GM10266 (cell line): ENCODE results near the gene ING5.
A peak's percentile ranks its signal among the peaks of the same experiment; 100 is the strongest.

ENCODE experiments used
- DNase-seq: peaks from one replicate; pipeline ENCODE4 v3.0.0; 2012; ENCODE audit errors: extremely low spot score
- TF ChIP-seq, protein P1 (sequence below): IDR thresholded peaks from 2 replicates; pipeline ENCODE4 v1.5.1; 2012; ENCODE audit warnings: mild to moderate bottlenecking, low read depth; ENCODE audit not compliant: control insufficient read depth, insufficient read depth; ENCODE audit errors: missing control alignments

The ING5 gene

DNA sequence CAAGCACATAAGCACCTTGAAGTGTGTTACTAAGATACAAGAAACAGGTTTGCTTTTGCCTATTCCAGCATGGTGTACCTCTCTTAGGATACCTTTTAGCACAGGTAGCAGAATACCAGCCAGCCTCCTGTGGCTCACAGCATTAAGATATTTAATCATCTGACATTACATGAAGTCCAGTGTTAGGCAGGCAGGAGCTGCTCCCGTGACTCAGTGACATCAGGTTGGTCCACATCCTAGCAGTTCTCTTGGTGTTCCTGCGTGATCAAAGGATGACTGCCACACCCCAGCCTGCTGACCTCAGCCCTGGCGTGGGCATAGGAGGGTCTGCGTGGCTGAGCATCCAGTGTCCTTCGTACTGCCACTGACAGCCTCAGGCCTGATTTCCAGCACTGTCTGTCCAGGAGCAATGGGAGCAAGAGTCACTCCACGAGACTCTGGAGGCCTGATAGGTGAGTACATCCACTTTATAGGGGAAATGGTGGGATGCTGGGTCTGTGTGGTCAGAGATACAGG lies 11.6 kb upstream of the ING5 start:
- DNase-seq: no peak
- TF ChIP-seq, protein P1, sequence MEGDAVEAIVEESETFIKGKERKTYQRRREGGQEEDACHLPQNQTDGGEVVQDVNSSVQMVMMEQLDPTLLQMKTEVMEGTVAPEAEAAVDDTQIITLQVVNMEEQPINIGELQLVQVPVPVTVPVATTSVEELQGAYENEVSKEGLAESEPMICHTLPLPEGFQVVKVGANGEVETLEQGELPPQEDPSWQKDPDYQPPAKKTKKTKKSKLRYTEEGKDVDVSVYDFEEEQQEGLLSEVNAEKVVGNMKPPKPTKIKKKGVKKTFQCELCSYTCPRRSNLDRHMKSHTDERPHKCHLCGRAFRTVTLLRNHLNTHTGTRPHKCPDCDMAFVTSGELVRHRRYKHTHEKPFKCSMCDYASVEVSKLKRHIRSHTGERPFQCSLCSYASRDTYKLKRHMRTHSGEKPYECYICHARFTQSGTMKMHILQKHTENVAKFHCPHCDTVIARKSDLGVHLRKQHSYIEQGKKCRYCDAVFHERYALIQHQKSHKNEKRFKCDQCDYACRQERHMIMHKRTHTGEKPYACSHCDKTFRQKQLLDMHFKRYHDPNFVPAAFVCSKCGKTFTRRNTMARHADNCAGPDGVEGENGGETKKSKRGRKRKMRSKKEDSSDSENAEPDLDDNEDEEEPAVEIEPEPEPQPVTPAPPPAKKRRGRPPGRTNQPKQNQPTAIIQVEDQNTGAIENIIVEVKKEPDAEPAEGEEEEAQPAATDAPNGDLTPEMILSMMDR: no peak

DNA sequence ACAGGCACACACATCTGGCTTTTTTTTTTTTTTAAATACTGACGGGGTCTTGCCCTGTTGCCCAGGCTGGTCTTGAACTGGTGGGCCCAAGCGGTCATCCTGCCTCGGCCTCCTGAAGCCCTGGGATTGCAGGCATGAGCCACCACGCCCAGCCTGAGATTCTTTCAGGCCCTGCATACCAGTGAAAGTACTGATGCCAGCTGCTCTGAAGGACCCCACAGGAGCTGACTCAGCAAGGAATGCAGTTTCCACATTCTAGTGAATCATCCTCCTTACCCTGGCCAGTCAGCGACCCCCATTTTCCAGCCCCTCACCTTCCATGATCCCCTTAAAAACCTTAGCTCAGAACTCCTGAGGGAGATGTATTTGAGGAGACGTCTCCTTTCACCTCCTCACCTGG lies 9.4 kb upstream of the ING5 start:
- TF ChIP-seq, protein P1: no peak
- no peak for DNase-seq

DNA sequence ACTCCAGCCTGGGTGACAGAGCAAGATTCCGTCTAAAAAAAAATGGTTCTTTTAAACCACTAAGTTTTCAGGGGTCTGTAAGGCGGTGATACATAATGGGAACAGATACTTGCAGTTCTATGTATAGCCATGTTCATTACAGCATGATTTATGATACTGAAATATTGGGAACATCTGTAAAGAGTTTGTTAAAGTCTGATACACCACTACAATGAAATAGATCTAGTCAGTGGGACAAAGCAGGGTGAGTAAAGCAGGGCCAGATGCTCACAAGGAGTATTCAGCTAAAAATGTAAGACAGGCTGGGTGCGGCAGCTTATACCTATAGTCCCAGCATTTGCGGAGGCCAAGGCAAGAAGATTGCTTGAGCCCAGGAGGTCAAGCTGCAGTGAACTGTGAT lies 6.2 kb upstream of the ING5 start:
- TF ChIP-seq, protein P1: no peak
- no peak for DNase-seq

DNA sequence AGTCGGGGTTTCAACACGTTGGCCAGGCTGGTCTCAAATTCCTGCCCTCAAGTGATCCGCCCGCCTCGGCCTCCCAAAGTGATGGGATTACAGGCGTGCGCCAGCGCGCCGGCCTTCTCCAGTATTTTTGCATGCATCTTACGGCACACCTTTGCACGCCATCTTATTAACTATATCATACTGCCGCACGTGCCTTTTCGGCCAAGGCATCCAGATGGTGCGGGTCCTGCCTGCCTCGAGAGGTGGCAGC lies 765 bp upstream of the ING5 start:
- TF ChIP-seq, protein P1: peak; percentile 53
- DNase-seq: no peak

DNA sequence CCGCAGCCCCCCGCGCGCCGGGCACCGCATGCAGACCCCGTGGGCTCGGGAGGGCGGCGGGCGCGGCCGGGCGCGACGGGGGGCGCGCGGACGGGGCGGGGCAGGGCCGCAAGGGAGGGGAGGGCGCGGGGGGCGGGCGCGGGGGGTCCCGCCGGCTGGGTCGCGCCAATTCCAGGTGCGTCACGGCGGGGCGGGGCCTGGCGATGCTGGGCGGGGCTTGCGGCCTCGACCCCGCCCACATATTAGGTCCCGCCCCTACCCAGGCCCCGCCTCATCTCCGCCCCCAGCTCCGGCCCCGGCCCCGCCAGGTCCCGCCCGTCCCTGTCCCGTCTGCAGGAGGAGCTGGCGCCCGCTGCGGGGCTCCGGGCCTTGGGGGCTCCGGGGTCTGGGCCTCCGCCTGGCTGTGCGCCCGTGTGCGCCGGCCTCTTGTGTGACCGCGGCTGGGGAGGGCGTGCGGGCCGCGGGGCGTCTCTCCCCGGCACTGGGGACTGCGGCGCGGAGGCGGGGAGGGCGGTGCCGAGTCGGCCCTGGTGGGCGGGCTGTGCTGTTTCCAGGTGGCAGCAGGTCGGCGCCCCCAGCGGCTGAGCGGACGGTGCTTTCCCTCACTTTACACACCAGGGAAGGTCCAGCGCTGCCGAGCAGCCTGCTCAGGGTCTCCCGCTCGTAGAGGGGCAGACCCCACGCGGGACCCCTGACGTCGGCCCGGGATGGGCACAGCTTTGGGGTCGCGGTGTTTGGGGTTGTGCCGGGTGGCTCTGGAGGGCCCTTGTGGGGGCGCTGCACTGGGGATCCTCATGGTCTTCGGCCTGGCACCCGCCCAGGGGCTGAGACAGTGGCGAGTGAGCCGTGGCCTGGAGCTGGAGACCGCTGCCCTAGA lies 554 bp downstream of the ING5 start:
- TF ChIP-seq, protein P1: peak; percentile 58
- DNase-seq: peak; percentile 96

DNA sequence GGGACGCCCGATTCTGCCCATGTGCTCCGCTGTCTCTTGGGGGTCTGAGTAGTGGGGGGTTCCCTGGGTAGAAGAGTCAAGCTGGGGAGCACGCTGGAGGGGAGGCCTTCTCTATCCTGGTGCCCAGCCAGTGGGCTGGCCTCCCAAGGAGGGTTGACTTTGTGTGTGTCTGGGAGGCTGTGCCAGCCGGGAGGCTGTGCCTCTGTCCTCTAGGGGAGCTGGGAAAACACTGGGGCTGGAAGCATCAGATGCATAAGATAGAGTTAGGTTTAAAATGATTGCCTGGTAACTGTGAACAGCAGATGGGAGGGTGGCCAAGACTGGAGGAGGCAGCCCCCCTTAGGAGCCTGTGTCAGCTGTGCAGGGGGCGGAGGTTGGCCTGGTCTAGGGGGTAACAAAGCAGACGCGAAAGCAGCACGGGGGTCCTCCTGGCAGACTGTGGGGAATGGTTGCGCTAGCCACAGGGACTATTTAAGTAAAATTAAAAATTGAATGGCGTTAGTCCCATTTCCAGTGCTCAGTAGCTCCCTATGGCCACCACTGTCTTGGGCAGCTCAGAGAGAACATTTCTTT lies 1.3 kb downstream of the ING5 start:
- no peak for DNase-seq
- TF ChIP-seq, protein P1: no peak

DNA sequence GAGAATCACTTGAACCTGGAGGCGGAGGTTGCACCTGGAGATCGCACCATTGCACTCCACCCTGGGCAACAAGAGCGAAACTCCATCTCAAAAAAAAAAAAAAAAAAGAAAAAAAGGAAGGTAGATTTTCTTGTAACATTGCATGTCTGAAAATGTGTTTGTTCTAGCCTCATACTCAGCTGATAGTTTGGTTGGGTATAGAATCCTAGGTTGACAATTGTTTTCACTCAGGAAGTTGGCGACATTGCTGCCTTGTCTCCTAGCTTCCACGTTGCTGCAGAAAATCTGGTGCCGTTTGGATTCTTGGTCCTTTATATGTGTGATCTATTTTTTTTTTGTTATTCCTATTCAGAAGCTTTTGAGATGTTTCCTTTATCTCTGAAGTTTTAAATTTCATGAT lies 4.7 kb downstream of the ING5 start:
- no peak for DNase-seq
- TF ChIP-seq, protein P1: no peak
